ENCODE data around the gene TEKT3. TPM values are rescaled to one million over a fixed set of nuclear protein-coding genes. Genes with fewer than 3 reads are reported as not detected.

The TEKT3 gene
- total and polyA plus RNA-seq, 2 of the 4 experiments (the other 2 are of a cell fraction): 0.15 TPM; not detected in 1

- CTCF ChIA-PET: no interaction called here
- H3K9ac ChIP-seq (ENCODE audit: low read depth, low read length): no peak overlapping the region
- BruUV-seq (replicated peaks): no TSS peak
- ATAC-seq (ENCODE audit: low read depth): no peak
- no peak overlapping the region for H3K4me2 ChIP-seq (ENCODE audit: low read depth, low read length)
- no peak overlapping the region for H2BK20ac ChIP-seq (ENCODE audit: low read depth, low read length)
- POLR2A ChIA-PET (ENCODE audit: unreplicated experiment): no interaction called here
- no peak for TF ChIP-seq USF2 (IDR thresholded peaks at IDR 0.05; ENCODE audit: low read depth, low read length)
- no peak for TF ChIP-seq RAD21 (IDR thresholded peaks at IDR 0.05; ENCODE audit: low read length)
- no peak for TF ChIP-seq SMC3 (IDR thresholded peaks at IDR 0.05; ENCODE audit: low read depth, low read length)
- TF ChIP-seq CHD1 (IDR thresholded peaks at IDR 0.05; ENCODE audit: low read depth, low read length): no peak
- TF ChIP-seq FOS (IDR thresholded peaks at IDR 0.05; ENCODE audit: low read depth, low read length): no peak
- TF ChIP-seq CEBPB (IDR thresholded peaks at IDR 0.05; ENCODE audit: low read depth, low read length): no peak
- TF ChIP-seq ELK1 (IDR thresholded peaks at IDR 0.05; ENCODE audit: borderline replicate concordance, low read depth, low read length): no peak
- TF ChIP-seq BHLHE40 (IDR thresholded peaks at IDR 0.05; ENCODE audit: low read depth, low read length): no peak
- no peak for TF ChIP-seq MAFK (IDR thresholded peaks at IDR 0.05; ENCODE audit: low read depth, low read length)
- TF ChIP-seq CTCF (conservative IDR thresholded peaks at IDR 0.05; ENCODE audit: low read depth, low read length): no peak
- no peak for TF ChIP-seq POLR2A (IDR thresholded peaks at IDR 0.05; ENCODE audit: low read depth, low read length)
- TF ChIP-seq NFE2L2 (IDR thresholded peaks at IDR 0.05; ENCODE audit: low read depth, low read length): no peak
- no peak for TF ChIP-seq RCOR1 (IDR thresholded peaks at IDR 0.05; ENCODE audit: insufficient replicate concordance, low read length)
- no peak for TF ChIP-seq MXI1 (IDR thresholded peaks at IDR 0.05; ENCODE audit: borderline replicate concordance, low read depth, low read length)
- TF ChIP-seq RFX5 (IDR thresholded peaks at IDR 0.05; ENCODE audit: low read depth, low read length): no peak
- TF ChIP-seq MAZ (IDR thresholded peaks at IDR 0.05; ENCODE audit: borderline replicate concordance, low read depth, low read length): no peak
- no peak overlapping the region for H2BK120ac ChIP-seq (ENCODE audit: low read depth, low read length)
- no peak overlapping the region for H3K56ac ChIP-seq (ENCODE audit: extremely low read depth, insufficient read depth, low read length)
- H3K18ac ChIP-seq (ENCODE audit: low read depth, low read length): no peak overlapping the region
- intact Hi-C loops (cut with micrococcal nuclease): loop anchor here (10.0 kb wide), 1 partner anchor 81 kb away; the partner anchor contains the start of gene PMP22
- in situ Hi-C loops (cut with MboI; ENCODE audit: low sequenced_read_pairs): no loop called here
- no peak overlapping the region for H4K8ac ChIP-seq (ENCODE audit: low read depth in 2 of 2, low read length in 2 of 2)
- no peak for DNase-seq
- no peak overlapping the region for H4K91ac ChIP-seq (ENCODE audit: insufficient read depth, low read depth, low read length)
- H2AK9ac ChIP-seq (replicated peaks; ENCODE audit: low read depth, low read length, poor library complexity): no peak overlapping the region
- H3K36me3 ChIP-seq (ENCODE audit: control insufficient read depth, insufficient read depth, low read length): no peaks in the 10 kb centered on the region
- H4K5ac ChIP-seq (ENCODE audit: low read depth, low read length): no peak overlapping the region
- no peak overlapping the region for H3K23ac ChIP-seq (ENCODE audit: low read depth, low read length)
- H2AFZ ChIP-seq (replicated peaks; ENCODE audit: low read length, poor library complexity): no peak overlapping the region
- H3K9me1 ChIP-seq (ENCODE audit: insufficient read depth, low read length): no peaks in the 10 kb centered on the region
- WGBS, 2 experiments (ENCODE audit: extremely low coverage in 2 of 2, insufficient read length in 1 of 2): no CpG with 5 or more reads among the region's 13 CpGs
- no peak overlapping the region for H3K14ac ChIP-seq (replicated peaks; ENCODE audit: low read depth, low read length)
- dilution Hi-C loops (cut with HindIII; ENCODE audit: low sequenced_read_pairs, unreplicated experiment): no loop called here
- H2BK15ac ChIP-seq (ENCODE audit: low read depth, low read length): no peak overlapping the region
- no peak overlapping the region for H3K4me3 ChIP-seq (ENCODE audit: insufficient read depth, low read depth, low read length)
- H2BK5ac ChIP-seq (ENCODE audit: low read depth, low read length, poor library complexity, severe bottlenecking): no peak overlapping the region
- peaks cover 10% of the 10 kb centered on the region for H3K27me3 ChIP-seq (ENCODE audit: control insufficient read depth, insufficient read depth, low read length)
- no peak overlapping the region for H3K4ac ChIP-seq (ENCODE audit: low read depth, low read length)
- H3K9me3 ChIP-seq (ENCODE audit: control insufficient read depth, insufficient read depth, low read length): no peaks in the 10 kb centered on the region
- no peak overlapping the region for H2AK5ac ChIP-seq (ENCODE audit: low read depth, low read length)
- H3K79me1 ChIP-seq (ENCODE audit: low read depth in 1 of 2, low read length in 2 of 2): no peaks in the 10 kb centered on the region
- H3K4me1 ChIP-seq (ENCODE audit: control insufficient read depth, insufficient read depth, low read length): peaks cover under 1% of the 10 kb centered on the region; the same call in 1 of the 2 replicates
- no peak overlapping the region for H3K27ac ChIP-seq (ENCODE audit: insufficient read depth, low read length)
- H4K20me1 ChIP-seq (ENCODE audit: insufficient read depth, low read length): no peaks in the 10 kb centered on the region
Measured at GRCh38 chr17:15346066-15346595, 4.7 kb upstream of the TEKT3 start.
